HepG2 (cell line): Measurements from ENCODE around the gene DLEC1. TPM values are rescaled to one million over a fixed set of nuclear protein-coding genes. Genes with fewer than 3 reads are reported as not detected.
"Not testable (repeated sequence)": the region's sequence is repeated elsewhere in the genome, so short reads cannot be mapped to it uniquely, and the experiment has no call there.

Experiments
- ATAC-seq: fragments of 200-7000 bp; cut with Tn5 transposase; 3 replicates; pipeline ENCODE4 v1.9.1; 2020; ENCODE audit warnings: mild to moderate bottlenecking, moderate library complexity
- BruUV-seq: library from RNA; stranded (reverse); fragments of 400-500 nt; replicated peaks from 2 replicates; lab custom pipeline; 2021; lab: Mats Ljungman, UMichigan
- CTCF ChIA-PET: fragments of 300-600 bp; formaldehyde crosslinking; extraction: SDS; loops from one replicate; lab custom pipeline; 2021; ENCODE audit warnings: low total read pairs, inconsistent platforms, low intra/inter-chr PET ratio; lab: Yijun Ruan, JAX
- POLR2A ChIA-PET: fragments of 350-600 bp; sonication (Branson Sonifier 250); formaldehyde crosslinking; loops from one replicate; lab custom pipeline; 2020; ENCODE audit warnings: antibody characterized with exemption, inconsistent platforms; lab: Yijun Ruan, JAX
- DNase-seq: peaks from one replicate; pipeline ENCODE4 v3.0.0-alpha.2; 2015; ENCODE audit warnings: low spot score
- FAIRE-seq: peaks from 3 replicates; lab custom pipeline; 2011; peaks lifted over from hg19 to GRCh38; lab: Jason Lieb, UNC
- H2AFZ ChIP-seq: one replicate; pipeline ENCODE4 v1.6.1; 2011; ENCODE audit warnings: low read length, inconsistent platforms
- H3K27ac ChIP-seq: fragments of 300-600 bp; 3 replicates; pipeline ENCODE4 v1.8.0; 2011; ENCODE audit warnings: mixed run types, mild to moderate bottlenecking, mixed read lengths, low read length, inconsistent platforms; ENCODE audit not compliant: insufficient read depth; ENCODE audit errors: extremely low read length
- H3K27me3 ChIP-seq, 2 experiments: fragments of 200-600 bp in 1 of 2; 2 replicates in 1 of 2; 3 replicates in 1 of 2; pipeline versions ENCODE4 v1.6.0 to v1.8.0; 2011; ENCODE audit warnings: low read length in 2 of 2, mild to moderate bottlenecking in 2 of 2, moderate library complexity in 2 of 2, inconsistent platforms in 1 of 2; ENCODE audit not compliant: insufficient read depth in 2 of 2, control insufficient read depth in 1 of 2
- H3K36me3 ChIP-seq, 2 experiments: fragments of 200-600 bp in 1 of 2; replicated peaks in 1 of 2; 2 replicates in 1 of 2; 3 replicates in 1 of 2; pipeline versions ENCODE4 v1.5.1 to v1.8.0; 2011; ENCODE audit warnings: low read length in 2 of 2, inconsistent platforms in 1 of 2; ENCODE audit not compliant: insufficient read depth in 2 of 2, control insufficient read depth in 1 of 2
- H3K4me1 ChIP-seq: 2 replicates; pipeline ENCODE4 v1.5.1; 2012; ENCODE audit warnings: low read length, inconsistent platforms; ENCODE audit not compliant: insufficient read depth
- H3K4me2 ChIP-seq: 2 replicates; pipeline ENCODE4 v1.6.0; 2011; ENCODE audit warnings: low read depth, low read length, inconsistent platforms
- H3K4me3 ChIP-seq, 3 experiments: fragments of 200-600 bp in 1 of 3; sonication (generic), shearing (Covaris generic) in 1 of 3; replicated peaks in 1 of 3; 2 replicates each; pipeline ENCODE4 v1.5.1; 2011 to 2016; ENCODE audit warnings: low read length in 3 of 3, inconsistent platforms in 2 of 3, low read depth in 2 of 3, mild to moderate bottlenecking in 2 of 3, control low read depth in 1 of 3, mixed read lengths in 1 of 3; ENCODE audit not compliant: insufficient read depth in 1 of 3
- H3K79me2 ChIP-seq: one replicate; pipeline ENCODE4 v1.6.1; 2011; ENCODE audit warnings: low read length, inconsistent platforms; ENCODE audit not compliant: insufficient read depth
- H3K9ac ChIP-seq: 2 replicates; pipeline ENCODE4 v1.6.0; 2011; ENCODE audit warnings: mild to moderate bottlenecking, low read depth, low read length, inconsistent platforms; ENCODE audit not compliant: insufficient read depth
- H3K9me3 ChIP-seq: 2 replicates; pipeline ENCODE4 v1.5.1; 2012; ENCODE audit warnings: mild to moderate bottlenecking, low read length
- H4K20me1 ChIP-seq: 2 replicates; pipeline ENCODE4 v1.6.0; 2011; ENCODE audit warnings: inconsistent platforms, mild to moderate bottlenecking, low read length, moderate library complexity; ENCODE audit not compliant: insufficient read depth
- NAIF1 ChIP-seq: sonication (generic); formaldehyde crosslinking; IDR thresholded peaks from 2 replicates; pipeline ENCODE4 v1.5.0; 2020; ENCODE audit warnings: mild to moderate bottlenecking, missing genetic modification reagents, borderline replicate concordance
- TOPORS ChIP-seq: sonication (generic); formaldehyde crosslinking; IDR thresholded peaks from 2 replicates; pipeline ENCODE4 v1.8.0; 2023; ENCODE audit warnings: mild to moderate bottlenecking, missing genetic modification reagents
- ZBTB21 ChIP-seq: sonication (generic); formaldehyde crosslinking; IDR thresholded peaks from 2 replicates; pipeline ENCODE4 v1.4.0; 2020; ENCODE audit warnings: missing genetic modification reagents
- ZNF652 ChIP-seq: IDR thresholded peaks from 2 replicates; pipeline ENCODE4 v1.6.1; 2016; ENCODE audit warnings: low read depth, borderline replicate concordance
- ZNF749 ChIP-seq: sonication (generic); formaldehyde crosslinking; IDR thresholded peaks from 2 replicates; pipeline ENCODE4 v1.8.0; 2022; ENCODE audit warnings: mild to moderate bottlenecking, missing genetic modification reagents, moderate library complexity, borderline replicate concordance
- WGBS: methylation state at CpG from one replicate; pipeline ENCODE4 v1.1.6; 2017; ENCODE audit warnings: low lambda C conversion rate; 5-methylcytosine and 5-hydroxymethylcytosine counted together
- in situ Hi-C: cut with HindIII; loops from 2 replicates; pipeline ENCODE4 v1.10.0; 2017; ENCODE audit warnings: low pct_unique_long_range_greater_than_20kb; ENCODE audit not compliant: extremely low pct_ligation_motif_present
- intact Hi-C: fragments of 100-400 bp; cut with micrococcal nuclease; formaldehyde crosslinking; loops from one replicate; pipeline ENCODE4 v1.10.0; 2022; ENCODE audit not compliant: unreplicated experiment
- polyA plus RNA-seq, 8 experiments: library from polyadenylated mRNA; depleted of rRNA in 3 of 8; stranded (reverse) in 7 of 8; unstranded in 1 of 8; fragments of >200 nt; fragmentation: Illumina TruSeq in 4 of 8; extraction: Trizol in 4 of 8; gene quantifications; 2 replicates each; pipeline versions ENCODE4 v1.2.1 to v1.2.3, GENCODE V29; 2011 to 2016; ENCODE audit warnings: low read depth in 4 of 8, missing spikeins in 1 of 8, mixed read lengths in 1 of 8; ENCODE audit not compliant: insufficient read depth in 1 of 8
- total RNA-seq, 5 experiments: library from RNA; depleted of rRNA; stranded (reverse); fragments of >200 nt; fragmentation: Illumina TruSeq; extraction: Trizol; gene quantifications; 2 replicates each; pipeline ENCODE4 v1.2.3, GENCODE V29; 2016; ENCODE audit warnings: low read depth in 1 of 5
- TF ChIP-seq, protein P1 (sequence below): IDR thresholded peaks from 2 replicates; pipeline ENCODE4 v1.6.1; 2016; ENCODE audit warnings: missing genetic modification reagents, missing compliant biosample characterization

The DLEC1 gene
- total and polyA plus RNA-seq, 2 of the 13 experiments (the other 11 are each of a cell fraction or from before 2014, with no cell fraction given), result 0.09 TPM; not detected in 1

DNA sequence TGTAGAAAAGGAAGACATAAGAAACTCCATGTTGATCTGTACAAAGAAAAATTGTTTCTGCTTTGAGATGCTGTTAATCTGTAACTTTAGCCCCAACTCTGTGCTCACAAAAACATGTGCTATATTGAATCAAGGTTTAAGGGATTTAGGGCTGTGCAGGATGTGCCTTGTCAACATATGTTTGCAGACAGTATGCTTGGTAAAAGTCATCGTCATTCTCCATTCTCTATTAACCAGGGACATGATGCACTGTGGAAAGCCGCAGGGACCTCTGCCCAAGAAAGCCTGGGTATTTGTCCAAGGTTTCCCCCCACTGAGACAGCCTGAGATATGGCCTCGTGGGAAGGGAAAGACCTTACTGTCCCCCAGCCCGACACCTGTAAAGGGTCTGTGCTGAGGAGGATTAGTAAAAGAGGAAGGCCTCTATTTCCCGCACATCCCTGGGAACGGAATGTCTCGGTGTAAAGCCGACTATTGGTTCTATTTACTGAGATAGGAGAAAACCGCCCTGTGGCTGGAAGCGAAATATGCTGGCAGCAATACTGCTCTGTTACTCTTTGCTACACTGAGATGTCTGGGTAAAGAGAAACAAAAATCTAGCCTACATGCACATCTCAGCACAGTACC, 95.6 kb downstream of the DLEC1 start (continued):
- TF ChIP-seq ZNF749 (0 out of 2 replicates have a peak, but pooled peaks have one; percentile 5), ZBTB21 (CRISPR knock-in tag) (0 out of 2 replicates have a peak, but pooled peaks have one; percentile 3), NAIF1 (CRISPR knock-in tag) (peak; percentile 43; the same call in 1 of the 2 replicates)
- TF ChIP-seq, protein P1, sequence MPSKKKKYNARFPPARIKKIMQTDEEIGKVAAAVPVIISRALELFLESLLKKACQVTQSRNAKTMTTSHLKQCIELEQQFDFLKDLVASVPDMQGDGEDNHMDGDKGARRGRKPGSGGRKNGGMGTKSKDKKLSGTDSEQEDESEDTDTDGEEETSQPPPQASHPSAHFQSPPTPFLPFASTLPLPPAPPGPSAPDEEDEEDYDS (CRISPR knock-in tag), result peak; percentile 50; the same call in 1 of the 2 replicates

DNA sequence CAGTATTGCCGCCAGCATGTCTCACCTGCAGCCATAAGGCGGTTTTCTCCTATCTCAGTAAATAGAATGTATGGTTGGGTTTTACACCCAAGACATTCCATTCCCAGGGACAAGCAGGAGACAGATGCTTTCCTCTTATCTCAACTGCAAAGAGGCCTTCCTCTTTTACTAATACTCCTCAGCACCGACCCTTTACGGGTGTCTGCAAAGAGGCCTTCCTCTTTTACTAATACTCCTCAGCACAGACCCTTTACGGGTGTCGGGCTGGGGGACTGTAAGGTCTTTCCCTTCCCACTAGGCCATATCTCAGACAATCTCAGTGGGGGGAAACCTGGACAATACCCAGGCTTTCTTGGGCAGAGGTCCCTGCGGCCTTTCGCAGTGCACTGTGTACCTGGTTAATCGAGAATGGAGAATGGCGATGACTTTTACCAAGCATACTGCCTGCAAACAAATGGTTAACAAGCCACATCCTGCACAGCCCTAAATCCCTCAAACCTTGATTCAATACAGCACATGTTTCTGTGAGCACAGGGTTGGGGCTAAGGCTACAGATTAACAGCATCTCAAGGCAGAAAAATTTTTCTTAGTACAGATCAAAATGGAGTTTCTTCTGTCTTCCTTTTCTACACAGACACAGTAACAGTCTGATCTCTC, 96.7 kb downstream of the DLEC1 start:
- DNase-seq, result not testable (repeated sequence)

More for the DNA sequence above, 96.7 kb downstream of the DLEC1 start:
- intact Hi-C loops, result loop anchor here (2.0 to 10.0 kb wide), 2 partner anchors 109 to 131 kb away; no protein-coding TSS in a partner anchor
- H3K27me3 ChIP-seq, ATAC-seq, FAIRE-seq, CTCF ChIA-PET, H4K20me1 ChIP-seq, H3K9me3 ChIP-seq, H2AFZ ChIP-seq, BruUV-seq: not testable (repeated sequence)
- Histone ChIP-seq H3K27ac (peak overlapping the region; percentile 97), H3K36me3 (peaks cover 4 to 31% of the 10 kb centered on the region in 2 experiments), H3K4me3 (peak overlapping the region; percentile 85 to 96 (median 89)), H3K4me2 (peak overlapping the region; percentile 90), H3K4me1 (peaks cover 67% of the 10 kb centered on the region), H3K79me2 (peaks cover 68% of the 10 kb centered on the region), H3K9ac (peak overlapping the region; percentile 90)
- POLR2A ChIA-PET, result interaction anchor here (1.1 to 7.0 kb wide), 5 partner anchors 9 to 208 kb away, joined by 4 to 179 read pairs (median 4); partner anchors contain the start of gene OXSR1
- in situ Hi-C loops, result loop anchor here (25.0 kb wide), 1 partner anchor 327 kb away; the partner anchor contains the start of gene ACVR2B
- TF ChIP-seq TOPORS (CRISPR knock-in tag) (0 out of 2 replicates have a peak, but pooled peaks have one; percentile 9), ZNF652 (CRISPR knock-in tag) (peak; percentile 88)
- 7% methylated on average over 9 of the region's 10 CpGs for WGBS
